Cerebellar cortex (tissue), 1 donor: ENCODE data around the gene NTRK2.

ENCODE experiments used
- DNase-seq: peaks from one replicate; pipeline ENCODE4 v3.0.0-alpha.2; 2015; ENCODE audit warnings: low spot score

NTRK2 gene

DNA sequence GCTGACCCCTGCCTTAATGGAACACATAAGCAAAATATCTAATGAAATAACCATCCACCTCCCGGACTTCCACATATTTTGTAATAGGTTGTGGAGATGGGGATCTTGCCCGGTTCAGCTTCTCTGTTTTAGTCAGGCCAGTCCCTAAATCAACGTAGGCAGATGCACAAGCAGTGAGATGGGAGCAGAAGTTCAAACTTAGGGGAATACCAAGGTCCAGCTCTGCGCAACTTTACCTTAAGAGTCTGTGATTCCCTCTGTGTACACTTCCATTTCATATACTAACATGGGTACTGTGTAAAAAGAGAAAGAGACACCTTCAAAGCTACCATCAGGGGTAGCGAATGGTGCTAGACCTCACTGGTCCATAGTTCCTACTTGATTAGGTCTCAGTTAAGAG lies 110.9 kb downstream of the NTRK2 start:
- DNase-seq, result no peak

DNA sequence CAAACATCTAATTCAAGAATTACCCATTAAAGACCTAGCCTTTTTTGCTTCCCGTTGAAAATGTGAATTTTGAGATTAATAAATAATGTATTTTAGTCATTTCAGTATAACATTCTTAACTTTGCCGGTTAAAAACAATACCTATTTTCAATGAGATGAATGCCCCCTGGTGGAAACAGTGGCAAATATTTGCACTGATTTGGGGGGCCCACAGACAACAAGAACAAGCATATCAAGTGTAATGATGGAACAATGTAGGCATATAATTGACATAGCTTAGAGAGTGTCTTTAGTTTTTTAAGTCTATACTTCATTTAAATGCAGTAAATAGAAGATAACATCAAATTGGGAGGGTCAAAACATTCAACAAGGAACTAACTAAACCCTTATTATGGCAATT lies 111.9 kb downstream of the NTRK2 start:
- no peak for DNase-seq

DNA sequence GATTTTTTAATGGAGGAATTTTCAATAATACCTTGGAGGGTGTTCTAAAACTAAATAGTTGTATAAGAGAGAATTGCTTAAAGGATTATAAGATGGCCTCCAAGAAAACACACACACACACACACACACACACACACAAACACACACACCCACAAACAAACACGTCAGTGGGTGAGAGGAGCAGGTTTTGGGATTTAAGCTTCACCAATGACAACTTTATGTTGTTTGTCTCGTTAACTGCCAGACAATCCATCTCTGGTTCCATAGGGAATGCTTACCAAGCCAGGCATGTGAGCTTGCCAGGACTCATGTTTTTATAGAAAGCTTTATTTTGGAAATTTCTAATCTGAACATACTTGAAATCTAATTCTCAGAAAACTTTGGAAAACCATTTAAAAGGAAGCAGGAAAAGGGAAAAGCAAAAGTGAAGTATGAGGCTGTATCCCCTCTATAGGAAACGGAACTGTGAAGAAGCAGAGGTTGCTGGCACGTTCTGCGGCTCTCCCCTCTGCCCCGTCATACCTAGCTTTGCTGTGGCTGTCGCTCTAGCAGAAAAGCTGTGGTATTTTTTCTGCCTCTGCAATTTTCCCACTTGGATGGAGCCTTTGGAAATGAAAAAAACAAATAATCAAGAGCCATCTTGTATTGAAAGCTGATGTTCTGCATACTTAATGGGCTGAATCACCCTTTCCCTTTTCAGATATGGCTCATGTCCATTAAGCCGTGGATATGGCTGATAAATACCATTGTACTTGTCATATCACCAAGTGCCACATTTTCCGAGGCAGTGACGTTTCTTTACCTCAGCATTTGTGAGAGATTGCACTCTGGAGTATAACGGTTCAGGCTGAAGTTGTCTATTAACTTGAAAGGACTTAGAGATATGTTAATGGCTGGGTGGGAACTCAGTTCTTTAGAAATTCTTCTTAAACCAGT lies 112.7 kb downstream of the NTRK2 start:
- DNase-seq, result no peak

GRCh38 chr9:84785792-84786547 lies 116.4 kb downstream of the NTRK2 start:
- DNase-seq, result no peak

- DNase-seq, result peak; percentile 99
Measured at GRCh38 chr9:84788803-84789462, 119.4 kb downstream of the NTRK2 start.

DNA sequence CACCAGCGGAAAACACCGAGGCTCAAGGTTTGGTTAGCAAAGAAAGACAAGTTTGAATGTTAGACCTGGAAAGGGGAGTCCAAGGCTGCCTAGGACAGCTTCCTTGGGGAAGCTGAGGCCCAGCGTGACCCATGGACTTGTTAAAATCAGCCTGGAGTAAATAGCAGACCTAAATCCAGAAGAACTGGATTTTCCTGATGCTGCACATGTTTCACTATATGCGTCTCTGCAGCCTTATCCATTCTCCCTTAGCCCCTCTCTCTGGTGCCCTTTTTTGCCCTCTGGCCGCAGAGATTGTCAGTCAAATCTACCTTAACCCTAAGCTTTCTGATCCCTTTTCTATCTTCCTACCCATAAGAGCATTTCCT lies 119.9 kb downstream of the NTRK2 start:
- DNase-seq, result no peak

- DNase-seq, result no peak
Measured at GRCh38 chr9:84791643-84792042, 122.1 kb downstream of the NTRK2 start.

GRCh38 chr9:84793251-84793650 lies 123.7 kb downstream of the NTRK2 start:
- DNase-seq, result peak; percentile 76

DNA sequence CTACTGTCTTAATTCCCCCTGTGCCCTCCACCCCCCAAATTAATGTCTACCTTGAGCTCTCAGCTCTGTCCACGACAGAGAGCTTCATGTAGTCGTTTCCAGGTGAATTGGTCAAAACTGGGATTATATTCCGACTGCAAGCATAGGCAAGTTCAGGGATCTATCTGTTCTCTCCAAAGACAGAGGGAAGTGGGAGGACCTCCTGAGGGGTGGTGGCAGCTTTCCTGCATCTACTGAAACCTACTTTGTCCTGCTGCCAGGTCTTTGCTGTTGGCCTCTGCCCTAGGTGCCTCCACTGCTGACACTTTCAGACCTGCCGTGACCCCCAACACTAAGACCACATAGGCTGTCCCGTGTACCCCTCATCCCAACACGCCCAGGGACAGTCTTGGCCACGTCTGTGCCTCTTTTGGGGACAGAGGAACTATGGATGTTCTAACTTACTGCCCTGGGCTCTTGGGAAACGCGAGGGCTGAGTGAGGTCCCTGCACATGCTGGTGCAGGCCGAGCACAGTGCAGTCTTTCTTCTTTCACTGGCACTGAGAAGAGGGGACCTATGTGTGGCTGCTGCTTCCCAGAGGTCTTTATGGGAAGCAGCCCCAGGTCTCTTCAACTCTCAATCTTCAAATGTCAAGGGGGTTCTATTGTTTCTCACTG lies 125.6 kb downstream of the NTRK2 start:
- peak; percentile 54 for DNase-seq

DNA sequence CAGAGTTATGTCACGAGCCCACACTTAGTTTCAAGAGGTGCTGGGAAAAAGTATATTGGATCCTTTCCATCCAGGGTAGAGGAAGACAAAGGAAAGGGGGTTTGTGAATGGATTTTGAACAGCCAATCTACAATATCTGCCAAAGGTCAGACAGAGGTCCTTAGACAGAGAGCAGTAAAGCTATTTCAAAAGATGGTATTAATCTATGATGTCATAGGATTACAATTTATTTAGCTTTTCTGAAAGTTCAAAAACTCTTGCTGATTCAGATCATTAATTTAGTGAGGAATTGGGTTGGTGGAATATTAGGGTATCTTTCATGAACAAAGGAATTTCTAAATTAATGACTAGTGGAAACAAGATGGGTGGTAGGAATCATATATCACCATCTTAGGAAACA lies 126.9 kb downstream of the NTRK2 start:
- no peak for DNase-seq

DNA sequence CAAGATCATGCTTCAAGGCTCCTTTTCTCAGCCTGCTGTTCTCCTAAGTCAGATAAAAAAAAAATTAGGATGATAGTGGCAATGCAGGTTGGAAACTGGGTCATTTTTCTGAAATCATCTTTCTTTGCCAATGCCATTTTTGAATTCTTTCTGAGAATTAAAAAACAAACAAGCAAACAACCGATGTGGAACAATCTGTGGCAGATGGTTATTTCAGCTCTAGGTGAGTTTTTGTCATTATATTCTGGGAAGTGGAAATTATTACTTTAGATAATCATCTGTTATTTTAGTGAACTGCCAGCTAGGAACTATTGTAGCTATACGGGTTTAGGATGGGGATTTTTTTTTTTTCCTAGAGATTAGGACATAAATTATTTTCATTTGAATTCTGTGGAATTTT lies 129.7 kb downstream of the NTRK2 start:
- peak; percentile 96 for DNase-seq

GRCh38 chr9:84804951-84805694 lies 135.6 kb downstream of the NTRK2 start:
- no peak for DNase-seq

- DNase-seq, result no peak
Measured at GRCh38 chr9:84807431-84807830, 137.9 kb downstream of the NTRK2 start.

- peak; percentile 69 for DNase-seq
Measured at GRCh38 chr9:84807870-84808390, 138.4 kb downstream of the NTRK2 start.

GRCh38 chr9:84808416-84808815 lies 138.9 kb downstream of the NTRK2 start:
- no peak for DNase-seq

- DNase-seq, result no peak
Measured at GRCh38 chr9:84811072-84811750, 141.7 kb downstream of the NTRK2 start.

GRCh38 chr9:84811751-84812074 lies 142.2 kb downstream of the NTRK2 start:
- DNase-seq, result no peak

GRCh38 chr9:84812355-84812754 lies 142.8 kb downstream of the NTRK2 start:
- no peak for DNase-seq

DNA sequence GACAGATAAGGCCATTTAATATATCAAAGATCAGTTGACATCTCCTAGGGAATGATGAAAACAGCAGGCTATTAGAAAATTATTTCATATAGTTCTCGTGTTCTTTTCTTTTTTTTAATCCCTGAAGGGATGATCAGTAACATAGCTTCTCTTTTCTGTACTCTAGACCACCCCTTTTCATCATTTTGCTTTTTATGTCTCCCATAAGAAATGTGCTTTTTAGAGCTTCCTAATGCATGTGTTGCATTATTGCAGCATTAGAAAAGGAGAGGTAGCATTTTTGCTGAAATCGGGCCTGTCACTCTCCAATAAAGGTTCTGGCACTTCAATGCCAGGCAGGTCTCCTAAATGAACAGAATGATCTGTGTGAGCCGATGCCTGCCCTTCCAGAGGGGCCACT lies 143.3 kb downstream of the NTRK2 start:
- DNase-seq, result no peak

- DNase-seq, result no peak
Measured at GRCh38 chr9:84815554-84815953, 146.0 kb downstream of the NTRK2 start.

DNA sequence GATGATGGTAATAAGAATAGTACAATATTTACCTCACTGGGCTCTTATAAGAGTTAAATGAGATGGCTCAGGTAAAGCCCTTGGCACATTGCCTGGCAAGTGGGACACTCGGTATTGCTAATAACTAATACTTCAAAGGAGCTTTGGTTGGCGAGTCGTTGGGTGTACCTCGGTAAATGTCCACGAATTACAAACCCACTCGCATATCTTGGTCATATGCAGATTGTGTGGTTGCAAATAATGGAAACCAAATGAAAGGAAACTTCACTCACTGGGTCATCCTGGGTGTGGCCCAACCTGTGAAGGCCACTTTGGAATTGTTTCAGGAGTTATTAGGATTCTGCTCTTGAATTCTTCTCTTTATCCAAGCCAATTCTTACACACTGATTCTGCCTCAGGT lies 147.5 kb downstream of the NTRK2 start:
- no peak for DNase-seq
